ENCODE results near the gene STARD9.

STARD9 gene

DNA sequence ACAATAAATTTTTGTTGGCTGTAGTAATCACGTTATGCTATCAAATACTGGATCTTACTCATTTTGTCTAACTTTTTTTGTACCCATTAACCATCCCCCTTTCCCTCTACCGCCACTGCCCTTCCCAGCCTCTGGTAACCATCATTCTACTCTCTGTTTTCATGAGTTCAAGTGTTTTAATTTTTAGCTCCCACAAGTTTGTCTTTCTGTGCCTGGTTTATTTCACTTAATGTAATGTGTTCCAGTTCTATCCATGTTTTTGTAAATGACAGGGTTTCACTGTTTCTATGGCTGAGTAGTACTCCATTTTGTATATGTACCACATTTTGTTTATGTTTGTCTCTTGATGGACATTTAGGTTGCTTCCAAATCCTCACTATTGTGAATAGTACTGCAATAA, 52.1 kb downstream of the STARD9 start:
- TF ChIP-seq, protein P1, sequence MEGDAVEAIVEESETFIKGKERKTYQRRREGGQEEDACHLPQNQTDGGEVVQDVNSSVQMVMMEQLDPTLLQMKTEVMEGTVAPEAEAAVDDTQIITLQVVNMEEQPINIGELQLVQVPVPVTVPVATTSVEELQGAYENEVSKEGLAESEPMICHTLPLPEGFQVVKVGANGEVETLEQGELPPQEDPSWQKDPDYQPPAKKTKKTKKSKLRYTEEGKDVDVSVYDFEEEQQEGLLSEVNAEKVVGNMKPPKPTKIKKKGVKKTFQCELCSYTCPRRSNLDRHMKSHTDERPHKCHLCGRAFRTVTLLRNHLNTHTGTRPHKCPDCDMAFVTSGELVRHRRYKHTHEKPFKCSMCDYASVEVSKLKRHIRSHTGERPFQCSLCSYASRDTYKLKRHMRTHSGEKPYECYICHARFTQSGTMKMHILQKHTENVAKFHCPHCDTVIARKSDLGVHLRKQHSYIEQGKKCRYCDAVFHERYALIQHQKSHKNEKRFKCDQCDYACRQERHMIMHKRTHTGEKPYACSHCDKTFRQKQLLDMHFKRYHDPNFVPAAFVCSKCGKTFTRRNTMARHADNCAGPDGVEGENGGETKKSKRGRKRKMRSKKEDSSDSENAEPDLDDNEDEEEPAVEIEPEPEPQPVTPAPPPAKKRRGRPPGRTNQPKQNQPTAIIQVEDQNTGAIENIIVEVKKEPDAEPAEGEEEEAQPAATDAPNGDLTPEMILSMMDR (IDR thresholded peaks at IDR 0.05; ENCODE audit: low read depth, low read length), result no peak
- H3K4me3 ChIP-seq (ENCODE audit: low read depth, low read length), result no peak overlapping the region

DNA sequence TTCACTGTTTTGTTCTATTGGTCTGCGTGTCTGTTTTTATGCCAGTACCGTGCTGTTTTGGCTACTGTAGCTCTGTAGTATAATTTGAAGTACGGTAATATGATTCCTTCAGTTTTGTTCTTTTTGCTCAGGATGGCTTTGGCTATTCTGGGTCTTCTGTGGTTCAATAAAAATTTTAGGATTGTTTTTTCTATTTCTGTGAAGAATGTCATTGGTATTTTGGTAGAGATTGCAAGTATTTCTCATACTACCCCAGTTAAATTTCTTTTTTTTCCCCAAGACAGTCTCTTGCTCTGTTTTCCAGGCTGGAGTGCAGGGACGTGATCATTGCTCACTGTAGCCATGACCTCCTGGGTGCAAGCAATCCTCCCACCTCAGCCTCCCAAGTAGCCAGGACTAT, 53.4 kb downstream of the STARD9 start:
- TF ChIP-seq, protein P1 (IDR thresholded peaks at IDR 0.05; ENCODE audit: low read depth, low read length), result no peak
- H3K4me3 ChIP-seq (ENCODE audit: low read depth, low read length), result no peak overlapping the region

DNA sequence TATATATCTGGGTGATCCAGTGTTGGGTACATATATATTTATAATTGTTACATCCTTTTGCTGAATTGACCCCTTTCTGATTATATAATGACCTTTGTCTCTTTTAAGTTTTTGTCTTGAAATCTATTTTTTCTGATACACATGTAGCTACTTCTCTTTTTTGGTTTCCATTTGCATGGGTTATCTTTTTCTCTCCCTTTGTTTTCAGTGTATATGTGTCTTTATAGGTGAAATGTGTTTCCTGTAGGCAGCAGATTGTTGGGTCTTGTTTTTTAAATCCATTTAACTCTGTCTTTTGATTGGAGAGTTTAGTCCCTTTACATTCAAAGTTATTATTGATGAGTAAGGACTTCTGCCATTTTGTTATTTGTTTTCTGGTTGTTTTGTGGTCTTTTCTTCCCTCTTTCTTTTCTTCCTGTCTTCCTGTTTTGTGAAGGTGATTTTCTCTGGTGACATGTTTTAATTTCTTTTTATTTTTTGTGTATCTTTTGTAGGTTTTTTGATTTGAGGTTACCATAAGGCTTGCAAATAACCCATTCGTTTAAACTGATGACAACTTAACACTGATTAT, 56.8 kb downstream of the STARD9 start:
- no peak overlapping the region for H3K4me3 ChIP-seq (ENCODE audit: low read depth, low read length)
- TF ChIP-seq, protein P1 (IDR thresholded peaks at IDR 0.05; ENCODE audit: low read depth, low read length), result no peak

DNA sequence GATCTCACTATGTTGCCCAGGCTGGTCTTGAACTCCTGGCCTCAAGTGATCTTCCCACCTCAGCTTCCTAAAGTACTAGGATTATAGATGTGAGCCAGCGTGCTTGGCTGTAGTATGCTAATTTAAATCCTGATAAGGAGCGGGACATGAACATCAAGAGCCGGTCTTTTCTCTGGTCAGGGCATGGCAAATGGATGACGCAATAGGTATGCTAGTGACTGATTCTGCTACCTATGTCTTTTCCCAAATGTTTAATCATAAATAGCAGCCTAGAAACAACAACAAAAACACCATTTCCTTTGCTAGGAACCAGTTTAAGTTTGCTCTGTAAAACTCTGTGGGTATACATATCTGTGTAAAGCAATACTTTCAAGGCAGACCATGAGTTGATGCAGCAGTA, 64.7 kb downstream of the STARD9 start:
- TF ChIP-seq, protein P1 (IDR thresholded peaks at IDR 0.05; ENCODE audit: low read depth, low read length), result no peak

DNA sequence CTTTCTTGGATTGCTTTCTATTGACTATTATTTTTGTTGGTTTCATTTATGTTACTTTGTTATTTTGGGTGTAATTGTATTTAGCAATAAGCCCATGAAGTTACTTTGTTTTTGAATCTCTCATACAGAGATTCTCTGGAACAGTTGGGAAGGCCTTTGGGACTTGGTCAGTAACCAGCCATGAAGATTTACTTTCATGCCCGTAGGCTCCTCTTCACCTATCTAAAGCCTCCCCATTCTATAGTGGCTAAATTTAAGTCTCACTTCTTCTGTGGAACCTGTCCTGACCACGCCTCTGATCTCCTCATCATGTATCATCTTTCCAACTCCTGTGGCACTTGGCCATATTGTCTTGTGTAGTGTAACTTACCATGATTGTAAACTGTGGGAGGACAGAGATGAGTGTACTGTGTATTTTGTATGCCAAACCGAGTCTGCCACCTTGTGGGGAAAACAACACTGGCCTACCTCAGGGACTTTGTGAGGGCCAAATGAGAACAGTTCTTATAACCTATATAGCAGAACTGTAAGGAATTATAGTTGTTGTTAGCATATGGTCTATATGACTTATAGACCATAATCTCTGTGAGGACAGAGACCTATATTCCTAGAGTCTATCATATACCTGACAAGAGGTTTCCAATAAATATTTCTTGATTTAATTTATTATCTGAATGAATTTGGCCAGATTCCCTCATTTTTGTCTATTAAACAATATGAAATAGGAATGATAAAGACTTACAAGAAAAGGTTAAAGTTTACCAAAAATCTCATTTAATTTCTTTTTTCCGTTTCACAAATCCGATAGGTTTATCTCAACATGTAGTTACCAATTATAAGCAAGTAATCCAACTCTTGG, 75.0 kb downstream of the STARD9 start:
- no peak overlapping the region for H3K4me3 ChIP-seq (ENCODE audit: low read depth, low read length)
- TF ChIP-seq, protein P1 (IDR thresholded peaks at IDR 0.05; ENCODE audit: low read depth, low read length), result peak; percentile 68

More for the DNA sequence above, 64.7 kb downstream of the STARD9 start:
- no peak overlapping the region for H3K4me3 ChIP-seq (ENCODE audit: low read depth, low read length)

DNA sequence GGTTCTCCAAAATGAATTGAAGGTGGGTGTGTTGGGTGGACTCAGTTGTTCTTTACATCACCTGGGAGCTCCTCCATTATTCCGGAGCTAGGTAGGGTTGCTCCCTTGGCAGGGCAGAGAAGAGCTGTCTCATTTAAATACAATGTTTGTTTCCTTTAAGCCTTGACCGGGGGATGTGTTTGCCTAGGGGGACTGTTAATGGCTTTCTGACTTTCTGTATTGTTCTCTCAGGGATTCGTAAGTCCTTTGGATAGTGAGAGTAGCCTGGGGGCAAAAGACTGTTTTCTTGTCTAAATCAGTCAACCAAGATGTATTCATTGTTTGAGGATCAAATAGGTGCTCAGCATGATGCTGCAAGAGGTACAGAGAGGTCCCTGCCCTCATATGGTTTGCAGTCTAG, 90.4 kb downstream of the STARD9 start:
- no peak overlapping the region for H3K4me3 ChIP-seq (ENCODE audit: low read depth, low read length)
- TF ChIP-seq, protein P1 (IDR thresholded peaks at IDR 0.05; ENCODE audit: low read depth, low read length), result no peak

DNA sequence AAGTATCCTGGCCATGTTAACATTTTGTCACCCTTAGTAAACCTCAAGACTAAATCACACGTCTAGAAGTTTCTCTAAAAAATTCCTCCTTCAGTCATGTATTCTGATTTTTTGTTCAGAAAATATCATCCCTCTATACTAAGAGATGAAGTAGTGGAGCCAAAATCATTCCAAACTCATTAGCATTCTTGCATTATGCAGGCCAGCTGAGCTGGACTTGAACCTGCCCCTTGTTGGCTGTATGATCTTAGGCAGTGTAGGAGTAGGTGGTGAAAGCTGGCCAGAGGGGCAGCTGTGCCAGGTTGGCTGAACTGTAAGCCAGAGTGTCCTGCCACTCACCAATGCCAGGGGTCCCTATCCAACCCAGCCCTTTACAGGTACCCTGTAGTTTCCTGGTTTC, 92.4 kb downstream of the STARD9 start:
- TF ChIP-seq, protein P1 (IDR thresholded peaks at IDR 0.05; ENCODE audit: low read depth, low read length), result no peak
- no peak overlapping the region for H3K4me3 ChIP-seq (ENCODE audit: low read depth, low read length)

All from WI38 (cell line).